ENCODE results near the gene SH3BP1. TPM values are rescaled to one million over a fixed set of nuclear protein-coding genes. Genes with fewer than 3 reads are reported as not detected.

The SH3BP1 gene
- total RNA-seq, 2 donors from 2014 or later: 1.5 to 4.0 TPM

GRCh38 chr22:37680191-37680851 lies 40.9 kb downstream of the SH3BP1 start:
- no peak for TF ChIP-seq CTCF (IDR thresholded peaks at IDR 0.05)
- Histone ChIP-seq H3K4me1 (peaks cover 0 to 39% of the 10 kb centered on the region in 2 donors), H3K27ac (no peak overlapping the region), H3K9me3 (no peaks in the 10 kb centered on the region), H3K4me3 (no peak overlapping the region), H3K36me3 (peaks cover 21% of the 10 kb centered on the region), H3K27me3 (no peaks in the 10 kb centered on the region)
- no peak for DNase-seq (ENCODE audit: low spot score)

- no peaks in the 10 kb centered on the region for H3K9me3 ChIP-seq
- TF ChIP-seq CTCF (IDR thresholded peaks at IDR 0.05): no peak
- H3K27ac ChIP-seq: no peak overlapping the region
- H3K36me3 ChIP-seq: peaks cover 21% of the 10 kb centered on the region
- H3K4me1 ChIP-seq: peaks cover 0 to 40% of the 10 kb centered on the region in 2 donors
- no peak overlapping the region for H3K4me3 ChIP-seq
- DNase-seq (ENCODE audit: low spot score): no peak
- no peaks in the 10 kb centered on the region for H3K27me3 ChIP-seq
These were observed 41.5 kb downstream of the SH3BP1 start for GRCh38 chr22:37681001-37681424.

- no peaks in the 10 kb centered on the region for H3K9me3 ChIP-seq
- peaks cover 21% of the 10 kb centered on the region for H3K36me3 ChIP-seq
- H3K27me3 ChIP-seq: no peaks in the 10 kb centered on the region
- peak; percentile 78 for DNase-seq (ENCODE audit: low spot score)
- TF ChIP-seq CTCF (IDR thresholded peaks at IDR 0.05): peak; percentile 94 to 95
- no peak overlapping the region for H3K27ac ChIP-seq
- no peak overlapping the region for H3K4me3 ChIP-seq
- peaks cover 0 to 35% of the 10 kb centered on the region in 2 donors for H3K4me1 ChIP-seq
These were observed 42.1 kb downstream of the SH3BP1 start for GRCh38 chr22:37681556-37682049.

GRCh38 chr22:37684803-37685615 lies 45.5 kb downstream of the SH3BP1 start:
- H3K4me3 ChIP-seq: no peak overlapping the region

More at GRCh38 chr22:37684803-37685615, 45.5 kb downstream of the SH3BP1 start:
- peaks cover 16% of the 10 kb centered on the region for H3K36me3 ChIP-seq
- no peak overlapping the region for H3K27ac ChIP-seq
- no peak for TF ChIP-seq CTCF (IDR thresholded peaks at IDR 0.05)
- no peaks in the 10 kb centered on the region for H3K9me3 ChIP-seq
- no peak for DNase-seq (ENCODE audit: low spot score)
- H3K27me3 ChIP-seq: no peaks in the 10 kb centered on the region
- H3K4me1 ChIP-seq: peaks cover 0 to 29% of the 10 kb centered on the region in 2 donors

Data from right atrium auricular region (tissue), 2 donors.